Stimulated activated CD4-positive, alpha-beta T cell treated with anti-CD3 and anti-CD28 coated beads, Interleukin-4, amount 100 ng/mL, for 48 hours (primary cell): ENCODE measurements around the gene VEGFC.

Experiments
- DNase-seq, 2 donors: peaks; one replicate each; pipeline ENCODE4 v3.0.0-alpha.2; 2020; ENCODE audit warnings: low read depth in 2 of 2

Gene VEGFC

GRCh38 chr4:176798540-176798939 lies 5.8 kb upstream of the VEGFC start:
- DNase-seq, result no peak

- no peak for DNase-seq
Measured at GRCh38 chr4:176795441-176795840, 2.7 kb upstream of the VEGFC start.

- DNase-seq, result no peak
Measured at GRCh38 chr4:176794651-176795050, 1.9 kb upstream of the VEGFC start.

- DNase-seq, result no peak
Measured at GRCh38 chr4:176794151-176794550, 1.4 kb upstream of the VEGFC start.

- DNase-seq, result no peak
Measured at GRCh38 chr4:176793060-176793605, 411 bp upstream of the VEGFC start.

GRCh38 chr4:176791591-176792325 lies 964 bp downstream of the VEGFC start:
- DNase-seq, result no peak

- no peak for DNase-seq
Measured at GRCh38 chr4:176790398-176790797, 2.3 kb downstream of the VEGFC start.

GRCh38 chr4:176789955-176790354 lies 2.8 kb downstream of the VEGFC start:
- DNase-seq, result no peak

GRCh38 chr4:176788971-176789370 lies 3.8 kb downstream of the VEGFC start:
- no peak for DNase-seq

GRCh38 chr4:176788248-176788647 lies 4.5 kb downstream of the VEGFC start:
- no peak for DNase-seq

- DNase-seq, result no peak
Measured at GRCh38 chr4:176784816-176785215, 7.9 kb downstream of the VEGFC start.

GRCh38 chr4:176782794-176783193 lies 9.9 kb downstream of the VEGFC start:
- DNase-seq, result no peak

GRCh38 chr4:176782191-176782590 lies 10.5 kb downstream of the VEGFC start:
- DNase-seq, result no peak

GRCh38 chr4:176781739-176782100 lies 11.0 kb downstream of the VEGFC start:
- DNase-seq, result no peak

GRCh38 chr4:176780995-176781738 lies 11.6 kb downstream of the VEGFC start:
- no peak for DNase-seq

GRCh38 chr4:176779421-176779820 lies 13.3 kb downstream of the VEGFC start:
- no peak for DNase-seq

GRCh38 chr4:176778491-176778890 lies 14.2 kb downstream of the VEGFC start:
- no peak for DNase-seq

GRCh38 chr4:176778063-176778462 lies 14.7 kb downstream of the VEGFC start:
- no peak for DNase-seq

GRCh38 chr4:176775338-176775737 lies 17.4 kb downstream of the VEGFC start:
- no peak for DNase-seq

GRCh38 chr4:176774852-176775251 lies 17.9 kb downstream of the VEGFC start:
- no peak for DNase-seq

- DNase-seq, result no peak
Measured at GRCh38 chr4:176769514-176769913, 23.2 kb downstream of the VEGFC start.

GRCh38 chr4:176767183-176767582 lies 25.5 kb downstream of the VEGFC start:
- no peak for DNase-seq

- DNase-seq, result no peak
Measured at GRCh38 chr4:176762661-176763308, 29.9 kb downstream of the VEGFC start.
